ENCODE measurements around the gene HDAC1.

GRCh38 chr1:32269744-32270143, 22.1 kb upstream of the HDAC1 start:
- no peak for TF ChIP-seq POLR2A (IDR thresholded peaks at IDR 0.05)
- TF ChIP-seq, protein P1, sequence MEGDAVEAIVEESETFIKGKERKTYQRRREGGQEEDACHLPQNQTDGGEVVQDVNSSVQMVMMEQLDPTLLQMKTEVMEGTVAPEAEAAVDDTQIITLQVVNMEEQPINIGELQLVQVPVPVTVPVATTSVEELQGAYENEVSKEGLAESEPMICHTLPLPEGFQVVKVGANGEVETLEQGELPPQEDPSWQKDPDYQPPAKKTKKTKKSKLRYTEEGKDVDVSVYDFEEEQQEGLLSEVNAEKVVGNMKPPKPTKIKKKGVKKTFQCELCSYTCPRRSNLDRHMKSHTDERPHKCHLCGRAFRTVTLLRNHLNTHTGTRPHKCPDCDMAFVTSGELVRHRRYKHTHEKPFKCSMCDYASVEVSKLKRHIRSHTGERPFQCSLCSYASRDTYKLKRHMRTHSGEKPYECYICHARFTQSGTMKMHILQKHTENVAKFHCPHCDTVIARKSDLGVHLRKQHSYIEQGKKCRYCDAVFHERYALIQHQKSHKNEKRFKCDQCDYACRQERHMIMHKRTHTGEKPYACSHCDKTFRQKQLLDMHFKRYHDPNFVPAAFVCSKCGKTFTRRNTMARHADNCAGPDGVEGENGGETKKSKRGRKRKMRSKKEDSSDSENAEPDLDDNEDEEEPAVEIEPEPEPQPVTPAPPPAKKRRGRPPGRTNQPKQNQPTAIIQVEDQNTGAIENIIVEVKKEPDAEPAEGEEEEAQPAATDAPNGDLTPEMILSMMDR (IDR thresholded peaks at IDR 0.05), result no peak

All from heart left ventricle (tissue), 13 donors.